GM18502 (cell line): ENCODE measurements around the gene CSF2.

ENCODE experiments used
- ATAC-seq: cut with Tn5 transposase; IDR thresholded peaks from one replicate; pipeline ENCODE4 v1.9.1; 2021; ENCODE audit warnings: mild to moderate bottlenecking; ENCODE audit not compliant: unreplicated experiment, poor library complexity

The CSF2 gene

DNA sequence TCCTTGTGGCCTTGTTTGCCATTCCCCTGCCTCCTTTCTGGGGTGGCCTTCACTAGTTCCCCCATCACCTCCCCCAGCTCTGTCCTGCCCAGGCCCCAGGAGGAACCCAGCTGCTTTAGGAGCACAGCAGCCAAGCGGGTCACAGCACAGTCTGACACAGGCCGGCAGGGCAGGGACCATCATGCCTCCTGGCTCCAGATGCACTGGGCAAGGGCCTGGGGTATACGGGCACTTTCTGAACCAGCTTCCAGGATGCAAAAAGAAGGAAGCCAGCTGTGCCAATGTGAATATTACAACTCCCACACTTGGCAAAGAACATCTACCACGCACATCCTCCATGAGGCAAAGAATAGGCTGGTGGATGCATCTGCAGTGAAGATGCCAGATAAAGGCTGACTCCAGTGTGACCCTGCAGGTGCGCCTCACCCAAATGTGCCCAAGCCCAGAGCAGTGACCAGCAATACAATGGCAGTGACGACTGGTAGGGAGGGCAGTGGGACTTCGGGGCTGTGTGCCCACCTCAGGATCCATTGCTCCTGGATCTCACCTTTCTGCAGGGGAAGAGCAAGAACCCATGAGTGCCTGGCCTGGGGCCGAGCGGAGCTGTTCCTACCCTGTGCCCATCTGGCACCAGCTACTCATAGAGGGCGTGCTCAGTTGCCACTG is 19.4 kb upstream of the CSF2 start:
- no peak for ATAC-seq

DNA sequence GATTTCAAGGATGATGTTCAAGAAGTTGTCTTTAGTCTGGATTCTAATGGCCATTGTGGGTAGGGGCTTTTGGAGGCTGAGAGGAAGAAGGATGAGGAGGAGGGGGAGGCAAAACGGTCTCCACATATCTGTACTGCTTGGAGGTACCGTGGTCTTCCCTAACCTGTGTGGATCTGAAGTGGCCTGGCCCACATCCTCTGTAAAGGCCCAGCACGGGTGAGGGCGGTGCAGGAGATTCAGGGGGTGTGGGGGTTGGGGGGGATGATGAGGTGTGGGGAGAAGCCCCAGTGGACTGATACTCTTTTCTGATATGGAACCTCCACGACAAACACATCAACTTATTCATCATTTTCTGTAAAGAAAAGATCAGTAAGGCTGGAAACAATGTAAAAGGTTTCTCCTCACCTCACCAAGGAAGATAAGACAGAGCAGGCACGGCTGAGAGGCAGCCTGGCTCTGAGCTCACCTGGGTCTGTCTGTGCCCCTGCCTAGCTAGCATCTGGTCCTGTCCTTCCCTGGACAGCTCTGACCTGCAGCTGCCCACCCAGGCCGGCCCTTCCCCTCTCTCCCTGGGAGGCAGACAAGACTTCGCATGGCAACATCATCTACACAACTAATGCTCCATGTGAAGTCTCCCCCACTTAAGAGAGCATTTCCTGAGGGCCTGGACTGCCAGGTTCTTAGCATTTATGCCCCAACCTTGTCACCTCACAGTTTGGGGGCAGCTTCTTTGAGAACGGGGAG is 18.7 kb upstream of the CSF2 start:
- no peak for ATAC-seq

DNA sequence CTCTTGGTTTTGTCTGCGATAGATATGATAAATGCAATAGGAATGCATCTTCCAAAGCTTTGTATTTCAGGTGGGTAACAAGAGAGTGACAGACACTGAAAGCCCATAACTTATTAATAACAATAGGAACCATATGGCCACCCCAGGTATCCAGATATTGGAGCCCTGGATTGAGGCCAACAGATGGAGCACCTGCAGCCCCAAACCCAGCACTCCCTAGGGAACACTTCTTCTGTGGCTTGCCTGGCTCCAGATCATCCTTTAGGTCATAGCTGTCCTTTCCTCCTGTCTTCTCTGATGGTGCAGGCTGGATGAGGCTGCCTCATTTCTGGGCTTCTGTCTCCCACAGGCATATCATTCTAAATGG is 18.2 kb upstream of the CSF2 start:
- ATAC-seq = no peak

DNA sequence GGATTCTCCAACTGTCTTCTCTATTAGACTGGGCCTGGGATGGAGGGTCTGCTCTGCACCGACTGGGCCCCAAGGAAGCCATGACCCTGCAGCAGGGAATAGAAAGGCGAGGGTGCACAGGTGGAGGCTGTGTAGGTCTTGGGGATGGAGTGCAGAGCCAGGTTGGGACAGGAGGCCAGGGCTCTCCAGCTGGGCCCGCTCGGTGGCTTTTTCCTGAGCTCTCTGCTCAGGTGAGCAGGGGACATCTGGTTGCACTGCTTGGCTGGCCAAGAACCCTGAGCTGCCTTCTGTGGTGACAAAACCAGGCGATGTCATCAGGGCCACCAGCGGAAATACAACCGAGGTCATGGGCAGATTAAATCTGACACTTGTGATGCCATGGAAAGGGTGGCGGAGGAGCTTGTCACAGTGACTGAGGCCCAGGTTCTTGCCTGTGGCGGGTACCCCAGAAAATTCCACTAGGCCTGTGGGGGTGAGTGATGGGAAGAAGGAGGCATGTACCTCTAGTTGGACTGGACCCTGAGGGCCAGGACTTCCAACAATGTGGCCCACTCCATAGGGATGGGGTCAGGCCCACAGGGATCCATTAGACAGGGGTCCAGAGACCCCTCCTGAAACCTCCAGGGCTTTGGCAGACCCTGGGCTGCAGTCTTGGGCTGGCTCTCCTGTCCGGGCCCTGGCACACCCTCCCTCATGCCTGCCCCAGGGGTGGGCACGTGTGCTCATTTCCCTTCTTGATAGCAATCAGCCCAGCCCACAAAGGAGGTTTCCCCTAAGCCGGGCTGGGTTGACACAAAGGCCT is 17.6 kb upstream of the CSF2 start:
- ATAC-seq = no peak

DNA sequence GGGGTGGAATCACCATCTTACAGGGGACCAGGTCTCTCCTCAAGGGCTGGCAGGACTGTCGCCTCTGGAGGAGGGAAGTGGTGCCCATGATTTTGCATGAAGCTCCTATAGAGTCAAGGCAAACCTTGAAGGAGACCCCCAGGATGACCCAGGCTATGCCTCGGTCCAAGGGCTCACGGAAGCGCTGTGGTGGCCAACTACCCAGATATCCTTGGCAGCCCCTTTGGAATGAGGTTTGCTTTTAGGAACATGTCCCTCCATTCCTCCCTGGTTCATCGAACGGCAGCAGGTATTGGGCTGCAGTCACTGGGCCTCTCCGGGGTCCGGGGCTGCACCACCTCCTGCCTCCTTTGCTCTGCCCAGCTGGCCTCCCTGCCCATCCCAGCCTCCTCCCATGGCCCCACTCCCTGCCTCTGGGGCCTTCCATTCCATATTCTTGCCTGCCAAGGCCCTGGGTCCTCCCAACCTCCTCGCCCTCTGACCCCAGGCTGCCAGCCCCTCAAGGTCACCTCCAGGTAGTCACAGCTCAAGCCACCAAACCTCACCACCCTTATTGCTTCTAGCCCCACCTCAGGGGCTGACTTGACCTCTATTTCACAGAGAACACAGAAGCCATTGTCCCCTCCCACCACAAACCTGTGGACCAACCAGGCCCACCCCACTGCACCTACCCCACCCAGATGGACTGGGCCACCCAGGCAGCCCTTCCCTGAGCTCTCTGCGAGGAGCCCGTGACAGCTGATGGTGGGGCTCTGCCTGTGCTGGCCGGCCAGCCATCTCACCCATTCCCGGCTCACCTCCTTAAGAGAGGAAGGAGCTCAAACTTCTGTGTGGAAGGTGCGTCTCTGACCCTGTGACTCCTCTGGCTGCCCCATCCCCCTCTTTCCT is 16.7 kb upstream of the CSF2 start:
- ATAC-seq = no peak

DNA sequence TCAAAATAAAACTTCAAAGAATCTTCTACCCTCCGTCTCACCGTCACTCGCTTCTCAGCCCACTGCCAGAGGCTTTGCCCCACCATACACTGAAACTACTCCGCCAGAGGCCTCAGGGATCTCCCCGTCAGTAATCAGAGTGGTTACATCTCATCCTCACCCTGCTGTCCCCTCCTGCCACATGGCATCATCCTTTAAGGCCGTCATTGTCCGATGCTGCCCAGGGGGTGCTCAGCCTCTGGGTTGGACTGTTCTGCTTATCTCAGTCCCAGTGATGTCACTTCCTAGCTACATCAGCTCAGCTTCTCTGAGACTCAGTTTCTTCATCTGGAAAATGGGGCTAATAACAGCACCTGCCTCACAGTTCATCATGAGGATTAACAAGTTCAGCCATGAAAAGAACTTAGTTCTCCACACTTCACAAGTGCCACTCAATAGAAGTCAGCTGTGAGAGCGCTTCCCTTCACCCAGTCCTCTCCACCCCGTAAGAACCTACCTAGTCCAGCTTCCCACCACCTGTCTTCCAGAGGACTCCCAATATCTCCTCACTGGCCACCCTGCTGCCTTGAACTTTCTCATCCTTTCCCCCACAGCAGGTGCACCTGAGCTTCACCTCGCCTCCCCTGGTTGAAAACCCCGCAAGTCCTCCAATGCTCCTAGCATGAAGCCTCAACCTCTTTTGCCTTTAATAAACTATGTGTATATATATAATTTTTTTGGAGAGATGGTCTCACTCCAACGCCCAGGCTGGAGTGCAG is 15.9 kb upstream of the CSF2 start:
- no peak for ATAC-seq

DNA sequence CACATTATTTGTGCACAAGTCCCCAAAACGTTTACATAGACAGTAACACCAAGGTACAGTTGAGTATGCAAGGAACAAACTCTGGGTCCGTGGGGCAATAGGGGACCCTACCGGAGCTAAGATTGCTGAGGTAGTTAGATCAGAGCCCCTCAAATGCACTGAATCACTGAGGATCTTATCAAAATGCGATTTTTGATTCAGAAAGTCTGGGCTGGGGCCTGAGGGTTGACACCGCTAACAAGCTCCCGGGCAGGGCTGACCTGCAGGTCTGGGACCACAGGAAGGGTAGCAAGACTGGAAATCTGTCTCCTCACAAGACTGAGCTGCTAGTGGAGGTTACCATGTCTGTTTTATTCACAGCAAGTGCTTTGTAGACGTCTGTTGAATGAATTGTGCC is 14.9 kb upstream of the CSF2 start:
- no peak for ATAC-seq

DNA sequence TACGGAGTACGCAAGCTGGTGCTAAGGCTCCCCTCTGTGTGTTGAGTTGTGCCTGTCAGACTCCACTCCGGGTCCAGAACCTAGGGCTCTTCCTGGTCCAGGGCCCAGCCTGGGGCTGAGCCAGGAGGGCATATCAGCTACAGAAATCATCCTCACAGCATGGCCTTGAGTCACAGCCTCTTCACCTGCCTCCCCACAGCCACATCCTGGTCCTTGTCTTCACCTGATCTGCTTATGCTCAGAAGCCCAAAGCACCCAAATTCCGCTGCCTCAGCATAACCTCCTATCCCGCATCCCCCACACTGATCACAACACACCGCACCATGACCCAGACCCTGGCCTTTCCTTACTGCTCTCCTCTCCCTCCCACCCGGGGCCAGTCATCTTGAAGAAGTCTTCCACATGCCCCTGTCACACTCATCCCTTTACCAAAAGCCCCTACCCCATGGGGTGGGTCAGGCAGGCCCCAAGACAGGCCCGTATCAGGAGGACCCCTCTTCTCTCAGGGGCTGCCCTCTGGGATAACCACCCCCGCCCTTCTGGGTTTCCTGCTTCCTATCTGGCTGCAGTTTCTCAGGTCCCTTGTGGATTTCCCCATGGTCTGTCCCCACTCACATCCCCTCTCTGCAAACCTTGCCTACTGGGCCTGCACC is 14.4 kb upstream of the CSF2 start:
- ATAC-seq = no peak

DNA sequence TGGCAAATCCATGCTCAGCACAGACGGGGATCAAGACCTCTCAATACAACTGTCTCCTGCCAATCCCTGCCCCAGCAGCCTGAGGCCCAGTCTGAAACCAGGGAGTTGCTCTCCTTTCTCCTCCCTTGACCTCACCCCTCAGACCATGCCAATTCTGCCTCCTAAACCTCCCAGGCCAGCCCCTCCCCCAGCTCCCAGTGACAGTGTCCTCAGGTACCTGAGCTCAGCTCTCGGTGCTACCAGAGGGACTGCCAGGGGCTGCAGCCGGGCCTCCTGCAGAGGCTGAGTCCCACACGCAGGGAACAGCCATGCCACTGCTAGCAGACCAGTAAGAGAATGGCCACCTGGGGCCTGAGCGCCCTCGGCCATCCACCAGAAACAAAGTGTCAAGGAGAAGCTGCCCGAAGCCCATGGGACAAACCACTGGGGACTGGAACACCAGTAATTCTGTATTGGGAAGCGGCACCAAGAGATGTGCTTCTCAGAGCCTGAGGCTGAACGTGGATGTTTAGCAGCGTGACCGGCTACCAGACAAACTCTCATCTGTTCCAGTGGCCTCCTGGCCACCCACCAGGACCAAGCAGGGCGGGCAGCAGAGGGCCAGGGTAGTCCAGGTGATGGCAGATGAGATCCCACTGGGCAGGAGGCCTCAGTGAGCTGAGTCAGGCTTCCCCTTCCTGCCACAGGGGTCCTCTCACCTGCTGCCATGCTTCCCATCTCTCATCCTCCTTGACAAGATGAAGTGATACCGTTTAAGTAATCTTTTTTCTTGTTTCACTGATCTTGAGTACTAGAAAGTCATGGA is 13.7 kb upstream of the CSF2 start:
- no peak for ATAC-seq

DNA sequence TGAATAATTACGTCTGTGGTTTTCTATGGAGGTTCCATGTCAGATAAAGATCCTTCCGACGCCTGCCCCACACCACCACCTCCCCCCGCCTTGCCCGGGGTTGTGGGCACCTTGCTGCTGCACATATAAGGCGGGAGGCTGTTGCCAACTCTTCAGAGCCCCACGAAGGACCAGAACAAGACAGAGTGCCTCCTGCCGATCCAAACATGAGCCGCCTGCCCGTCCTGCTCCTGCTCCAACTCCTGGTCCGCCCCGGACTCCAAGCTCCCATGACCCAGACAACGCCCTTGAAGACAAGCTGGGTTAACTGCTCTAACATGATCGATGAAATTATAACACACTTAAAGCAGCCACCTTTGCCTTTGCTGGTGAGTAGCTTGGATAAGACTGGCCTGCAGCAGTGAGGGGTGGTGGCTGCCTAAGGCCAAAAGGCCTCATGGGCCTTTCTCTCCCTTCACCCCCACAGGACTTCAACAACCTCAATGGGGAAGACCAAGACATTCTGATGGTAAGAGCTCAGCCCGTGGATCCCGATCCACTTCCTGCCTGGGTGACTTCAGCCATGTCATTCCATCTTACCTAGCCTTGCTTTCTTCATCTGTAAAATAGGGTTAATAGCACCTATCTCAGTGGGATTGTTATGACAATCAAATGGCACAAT is 13.0 kb upstream of the CSF2 start, which contains the start of gene IL3:
Gene IL3, plus strand, starts transcription at position 155 of the 661 bp plus-strand sequence. Its CDS starts 52 bp downstream, at position 207.
- ATAC-seq = no peak

DNA sequence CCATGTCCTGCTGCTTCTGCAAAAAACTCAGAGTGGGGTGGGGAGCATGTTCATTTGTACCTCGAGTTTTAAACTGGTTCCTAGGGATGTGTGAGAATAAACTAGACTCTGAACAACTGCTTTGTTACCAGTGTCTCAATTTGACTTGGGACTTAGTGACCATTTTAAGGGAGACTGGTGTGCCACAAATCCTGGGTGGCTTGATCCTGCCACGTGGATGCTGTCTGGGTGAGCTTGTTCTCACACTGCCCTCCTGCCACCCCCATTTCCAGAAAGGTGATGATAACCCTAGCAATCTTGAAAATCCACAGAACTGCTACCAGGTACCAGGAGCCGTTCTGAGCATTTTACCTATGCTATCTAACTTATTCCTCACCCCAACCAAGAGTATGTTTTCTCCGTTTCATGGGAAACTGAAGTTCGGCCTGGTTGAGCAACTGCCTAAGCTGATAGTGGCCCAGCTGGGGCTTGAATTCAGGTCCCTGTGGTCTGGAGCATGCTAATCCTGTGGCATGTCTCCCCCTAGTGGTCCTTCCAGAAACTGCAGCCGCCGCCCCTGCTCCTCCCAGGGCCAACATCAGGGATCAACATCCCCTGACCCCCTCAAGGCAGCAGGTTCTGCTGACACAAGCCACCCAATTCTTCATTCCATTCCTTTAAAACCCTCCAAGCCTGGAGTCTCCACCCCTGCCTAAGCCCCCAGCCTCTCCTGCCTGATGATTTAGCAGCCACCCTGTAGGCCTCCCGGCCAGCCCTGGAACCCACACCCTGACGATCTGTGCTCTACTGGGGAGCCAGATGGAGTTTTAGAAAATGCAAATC is 10.3 kb upstream of the CSF2 start:
- ATAC-seq = peak; percentile 60

DNA sequence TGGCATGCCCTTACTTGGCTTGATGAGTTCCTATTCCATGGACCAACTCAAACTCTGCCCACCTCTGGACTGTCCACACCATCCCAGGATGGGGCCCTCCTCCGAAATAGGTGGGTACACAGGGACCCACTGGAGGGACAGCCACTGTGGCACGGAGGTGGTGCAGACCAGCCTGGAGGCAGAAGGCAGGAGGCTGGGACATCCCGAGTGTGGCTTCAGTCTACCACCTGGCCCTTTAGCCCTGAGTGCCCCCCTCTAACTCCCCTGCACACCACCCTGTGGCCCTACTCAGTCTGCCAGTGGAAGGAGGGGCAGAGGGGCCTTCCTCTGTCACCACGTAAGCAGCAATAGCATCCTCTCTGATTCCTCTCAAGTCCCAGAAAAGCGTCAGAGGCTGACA is 9.4 kb upstream of the CSF2 start:
- ATAC-seq = no peak

DNA sequence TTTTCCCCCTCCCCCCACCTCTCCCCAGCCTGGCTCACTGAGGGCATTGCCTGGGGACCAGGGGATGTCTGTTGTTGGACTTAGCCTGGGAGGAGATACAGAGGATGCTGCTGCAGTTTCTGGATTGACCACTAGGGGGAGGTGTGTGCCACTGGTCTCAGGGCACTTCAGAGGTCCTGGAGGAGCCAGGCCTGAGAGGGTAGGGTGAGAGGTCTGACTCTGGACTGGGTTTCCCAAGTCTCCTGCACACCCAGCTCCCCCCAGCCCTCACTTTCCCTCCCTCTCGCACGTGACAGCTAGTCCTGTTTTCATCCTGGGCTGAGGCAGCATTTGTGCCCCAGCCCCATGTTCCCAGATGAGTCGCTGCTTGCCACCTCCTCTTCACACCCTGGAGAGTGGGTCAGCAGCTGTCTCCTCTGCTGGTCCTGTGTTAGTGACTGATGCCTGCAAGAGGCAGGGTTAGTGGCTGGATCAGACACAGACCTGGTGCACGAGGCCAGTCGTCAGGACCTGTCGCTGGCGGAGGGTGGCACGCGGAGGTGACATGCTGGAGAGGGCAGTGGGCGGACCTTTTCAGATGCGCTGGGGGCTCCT is 8.8 kb upstream of the CSF2 start:
- peak; percentile 83 for ATAC-seq

DNA sequence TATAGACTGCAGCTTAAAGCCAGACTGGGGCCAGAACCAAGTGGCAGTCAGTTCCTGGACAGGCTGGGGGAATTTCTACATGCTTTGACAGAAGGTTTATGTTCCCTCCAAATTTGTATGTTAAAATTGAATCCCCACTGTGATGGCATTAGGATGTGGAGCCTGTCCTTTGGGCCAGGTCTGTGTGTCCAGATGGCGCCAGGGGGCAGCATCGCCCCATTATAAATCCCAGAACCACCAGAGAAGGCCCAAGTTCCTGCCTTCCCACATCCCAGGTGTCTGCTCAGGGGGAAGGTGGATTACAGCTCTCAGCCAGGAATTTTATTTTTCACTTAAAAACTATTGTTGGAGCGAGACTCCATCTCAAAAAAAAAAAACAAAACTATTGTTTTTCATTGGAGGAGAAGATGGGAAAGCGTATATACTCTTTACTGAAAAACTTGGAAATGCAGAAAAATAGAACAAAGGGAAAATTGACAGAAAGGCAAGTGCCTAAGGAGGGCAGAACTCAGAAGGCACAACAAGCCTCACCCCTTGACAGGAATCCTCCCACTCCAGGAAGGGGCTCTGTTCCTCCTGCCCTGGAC is 8.1 kb upstream of the CSF2 start:
- peak; percentile 46 for ATAC-seq

DNA sequence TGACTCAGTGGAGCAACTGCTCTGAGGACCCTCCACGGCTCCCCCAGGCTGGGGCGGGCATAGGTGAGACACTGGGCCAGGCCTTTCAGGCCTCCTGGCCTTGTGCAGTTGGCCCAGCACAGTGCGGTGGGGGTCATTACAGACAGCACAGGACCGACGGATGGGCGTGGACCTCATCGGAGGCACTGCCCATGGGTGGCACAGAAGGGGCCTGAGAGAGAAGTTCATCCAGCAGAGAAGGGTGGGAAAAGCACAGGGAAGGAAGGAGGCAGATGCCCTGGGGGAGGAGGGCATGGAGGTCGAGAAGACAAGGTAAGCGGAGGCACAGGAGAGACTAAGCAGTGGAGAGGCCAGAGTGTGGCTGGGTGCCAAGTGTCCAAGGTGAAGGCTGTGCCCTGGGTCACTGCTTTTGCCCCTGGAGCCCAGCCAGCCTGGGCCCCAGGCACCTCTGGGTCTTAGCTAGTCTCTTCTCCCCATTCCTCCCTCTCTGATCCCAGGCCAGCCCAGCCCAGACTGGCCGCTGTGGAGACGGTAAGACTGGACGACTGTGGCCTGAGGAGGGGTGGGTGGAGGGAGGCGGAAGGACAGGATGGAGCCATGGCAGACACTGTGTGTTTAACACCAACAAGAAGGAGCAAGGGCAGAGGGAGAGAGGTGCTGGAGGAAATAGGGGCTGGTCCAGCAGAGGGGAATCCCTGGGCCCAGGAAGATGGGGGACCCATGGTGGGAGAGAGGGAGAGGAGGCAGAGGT is 7.5 kb upstream of the CSF2 start:
- ATAC-seq = no peak

DNA sequence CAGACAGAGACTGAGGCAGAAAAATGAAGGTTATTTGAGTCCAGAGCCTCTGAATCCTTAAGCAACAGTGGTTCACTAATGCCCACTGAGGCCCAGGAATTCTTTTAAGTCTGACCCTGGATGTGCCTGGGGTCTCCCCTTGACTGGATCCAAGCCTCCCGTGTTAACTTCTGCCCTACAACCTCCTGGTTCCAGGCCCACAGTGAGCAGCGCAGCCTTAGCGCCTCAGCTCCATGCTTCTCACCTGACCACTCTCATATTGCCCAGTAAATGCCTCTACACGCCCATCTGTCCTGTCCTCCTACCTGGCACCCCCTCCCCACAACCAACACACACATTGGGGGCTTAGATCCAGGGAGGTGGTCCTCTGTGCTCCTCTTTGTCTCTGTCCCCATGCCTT is 6.7 kb upstream of the CSF2 start:
- no peak for ATAC-seq
